HG02981 (cell line): Measurements from ENCODE around the gene TMEM179.

Experiments used
- ATAC-seq: cut with Tn5 transposase; IDR thresholded peaks from one replicate; pipeline ENCODE4 v1.9.1; 2021; ENCODE audit warnings: mild to moderate bottlenecking, moderate library complexity; ENCODE audit not compliant: unreplicated experiment

Gene TMEM179

DNA sequence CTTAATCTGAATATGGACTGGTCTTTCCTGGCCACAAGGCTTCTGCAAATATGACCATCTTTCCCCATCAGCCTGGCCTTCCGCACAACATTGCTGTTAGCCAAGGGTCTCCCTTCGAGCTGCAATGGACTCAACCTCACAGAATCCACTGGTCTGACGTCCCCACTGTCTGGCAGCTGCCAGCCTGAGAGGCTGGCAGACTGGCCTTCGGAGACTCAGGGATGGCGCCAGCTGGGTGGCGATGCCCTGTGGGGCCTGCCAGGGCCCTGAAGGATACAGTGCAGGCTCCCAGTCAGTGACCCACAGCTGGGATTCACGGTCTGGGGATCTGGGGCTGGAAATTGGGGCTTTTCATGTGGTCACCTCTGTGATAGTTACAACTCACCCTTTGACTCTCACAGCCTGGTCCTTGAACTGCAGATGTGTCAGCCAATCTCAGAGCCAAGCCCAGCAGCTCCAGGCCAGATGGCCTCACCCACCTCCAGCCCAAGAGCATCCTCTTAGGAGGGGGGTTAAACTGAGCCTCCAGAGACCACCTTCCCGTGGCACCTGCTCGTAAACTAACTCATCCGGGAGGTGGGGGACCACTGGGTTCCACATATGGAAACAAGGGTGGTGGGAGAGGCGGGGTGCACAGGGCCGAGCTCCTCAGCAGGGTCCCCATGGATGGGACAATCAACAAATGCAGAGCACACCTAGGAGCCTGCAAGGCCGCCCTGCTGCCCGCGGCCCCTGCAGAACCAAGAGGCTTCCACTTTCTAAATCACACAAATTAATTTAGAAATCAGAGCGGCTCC is 46.1 kb downstream of the TMEM179 start:
- ATAC-seq: no peak

- ATAC-seq: no peak
Measured at GRCh38 chr14:104557766-104558165, 46.8 kb downstream of the TMEM179 start.

GRCh38 chr14:104557086-104557485 is 47.5 kb downstream of the TMEM179 start:
- ATAC-seq: no peak

GRCh38 chr14:104556256-104557021 is 48.1 kb downstream of the TMEM179 start:
- ATAC-seq: no peak

- no peak for ATAC-seq
Measured at GRCh38 chr14:104555430-104556255, 48.9 kb downstream of the TMEM179 start.

- no peak for ATAC-seq
Measured at GRCh38 chr14:104554608-104555429, 49.8 kb downstream of the TMEM179 start.

DNA sequence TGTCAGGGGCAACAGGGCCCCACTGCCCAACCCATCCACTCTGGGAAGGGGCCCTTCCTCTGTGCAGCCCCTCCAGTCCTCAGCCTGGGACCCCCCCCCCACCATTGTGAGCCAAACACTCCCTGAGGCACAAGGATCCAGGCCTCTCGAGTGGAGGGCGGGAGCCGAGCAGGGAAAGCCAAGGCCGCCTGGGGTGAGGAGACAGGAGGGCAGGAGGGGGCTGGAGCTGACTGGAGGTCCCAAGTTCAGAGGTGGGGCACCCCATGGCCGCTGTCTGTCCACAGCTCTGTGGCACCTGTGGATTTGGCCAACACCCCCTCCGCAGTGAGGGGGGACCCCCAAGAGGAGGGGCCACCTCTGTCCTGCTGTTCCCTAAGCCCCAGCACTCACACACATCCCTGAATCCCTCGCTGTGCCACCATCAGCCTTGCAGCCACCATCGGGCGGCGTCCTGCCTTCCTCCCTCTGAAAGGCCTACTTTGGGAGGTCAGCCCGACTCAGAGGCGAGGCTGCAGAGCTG is 50.4 kb downstream of the TMEM179 start:
- ATAC-seq: no peak

GRCh38 chr14:104553166-104554087 is 51.1 kb downstream of the TMEM179 start:
- no peak for ATAC-seq

DNA sequence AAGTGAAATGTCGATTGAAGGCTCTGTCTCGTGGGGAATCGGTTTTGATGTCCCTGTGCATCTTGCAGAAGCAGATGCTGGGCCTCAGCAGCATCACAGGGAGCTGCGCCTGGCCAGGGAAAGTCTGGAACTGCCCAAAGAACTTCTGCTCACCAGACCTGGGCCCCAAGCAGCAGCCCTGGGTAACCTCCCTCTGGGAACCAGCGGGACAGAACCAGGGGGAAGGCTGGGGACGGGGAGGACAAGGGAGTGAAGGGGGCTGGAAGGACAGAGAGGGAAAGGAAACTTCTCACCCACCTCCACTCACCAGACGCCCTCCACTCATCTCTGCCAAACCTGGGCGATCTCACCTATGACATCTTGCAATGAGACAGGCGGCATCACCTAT is 51.8 kb downstream of the TMEM179 start:
- no peak for ATAC-seq

DNA sequence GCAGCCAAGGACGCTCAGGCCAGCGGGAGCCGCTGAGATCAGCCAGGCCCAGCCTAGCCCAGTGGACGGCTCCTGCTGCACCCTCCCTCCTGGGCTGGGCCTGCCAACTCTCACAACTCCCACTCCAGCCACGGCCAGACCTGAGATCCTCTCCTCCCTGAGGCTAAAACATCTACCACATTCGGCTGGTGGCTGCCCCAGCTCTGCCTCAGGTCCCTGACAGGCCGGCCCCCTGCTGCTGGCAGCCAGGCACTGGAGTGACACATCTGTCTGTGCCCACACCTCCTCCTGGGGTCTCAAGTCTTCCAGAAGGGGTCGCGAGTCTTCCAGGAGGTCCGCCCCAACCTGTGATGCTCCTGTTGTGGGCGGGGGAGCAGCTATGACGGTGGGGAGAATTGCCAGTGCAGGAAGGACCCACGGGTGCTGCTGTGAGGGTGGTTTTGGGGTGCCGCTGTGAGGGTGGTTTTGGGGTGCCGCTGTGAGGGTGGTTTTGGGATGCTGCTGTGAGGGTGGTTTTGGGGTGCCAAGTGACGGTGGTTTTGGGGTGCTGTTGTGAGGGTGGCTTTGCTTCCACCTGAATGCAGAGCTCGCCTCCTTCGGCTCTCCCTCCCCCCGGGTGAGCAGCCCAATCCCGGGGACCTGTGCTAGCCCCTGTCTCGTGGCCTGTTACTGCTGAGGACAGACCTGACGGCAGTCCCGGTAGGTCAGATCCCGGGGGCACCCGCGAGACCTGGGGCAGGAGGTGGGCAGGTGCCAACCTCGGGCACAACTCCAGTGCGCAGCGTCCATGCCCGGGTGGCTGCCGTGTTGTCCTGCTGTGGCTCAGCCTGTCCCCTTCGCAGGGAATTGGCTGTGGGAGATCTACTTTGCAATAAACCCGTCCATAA is 52.5 kb downstream of the TMEM179 start:
- ATAC-seq: no peak

- ATAC-seq: no peak
Measured at GRCh38 chr14:104550861-104551728, 53.5 kb downstream of the TMEM179 start.

DNA sequence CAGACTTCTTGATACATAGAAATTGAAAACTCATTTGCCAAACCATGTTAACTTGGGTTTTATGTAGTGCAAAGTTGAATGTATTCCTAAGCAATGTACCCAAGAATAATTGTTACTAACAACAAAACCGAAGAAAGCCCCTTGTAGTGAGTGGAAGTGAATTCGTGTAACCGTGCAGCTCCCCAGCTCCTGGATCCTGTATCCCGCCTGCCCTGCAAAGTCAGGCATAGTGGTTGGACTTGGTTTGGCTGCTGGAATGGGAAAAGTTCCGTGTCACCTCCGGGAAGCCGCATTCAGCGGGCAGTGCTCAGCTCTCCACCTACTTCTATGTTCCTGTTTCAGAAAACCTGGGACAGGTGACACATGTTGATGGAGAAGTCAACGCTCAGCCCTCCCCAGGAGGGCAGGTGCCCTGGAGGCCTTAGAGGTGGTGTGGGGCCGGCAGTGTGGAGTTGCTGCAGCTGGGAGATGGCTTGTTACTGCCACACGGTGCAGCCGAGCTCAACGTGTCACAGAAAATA is 54.2 kb downstream of the TMEM179 start:
- no peak for ATAC-seq

GRCh38 chr14:104549536-104550339 is 54.8 kb downstream of the TMEM179 start:
- no peak for ATAC-seq

GRCh38 chr14:104548802-104549535 is 55.6 kb downstream of the TMEM179 start:
- no peak for ATAC-seq

GRCh38 chr14:104547998-104548700 is 56.4 kb downstream of the TMEM179 start:
- no peak for ATAC-seq
